DMS114 treated with DMSO at 0.1 percent for 48 hours (cell line): ENCODE measurements around the gene GLRX2.
"Not testable (repeated sequence)": the region's sequence is repeated elsewhere in the genome, so short reads cannot be mapped to it uniquely, and the experiment has no call there.

Experiments
- DNase-seq: peaks from one replicate; lab custom pipeline; 2025; ENCODE audit not compliant: unreplicated experiment; lab: John Stamatoyannopoulos, UW

The GLRX2 gene

GRCh38 chr1:193104907-193105820 lies at the start of gene GLRX2:
Gene GLRX2 (minus strand): TSS chr1:193105414. CDS start chr1:193105382, 32 bp downstream.
- peak; percentile 82 for DNase-seq

- no peak for DNase-seq
These were observed 39.8 kb upstream of the GLRX2 start for GRCh38 chr1:193144999-193145398.

GRCh38 chr1:193144361-193144938 lies 39.2 kb upstream of the GLRX2 start:
- DNase-seq: no peak

GRCh38 chr1:193143285-193143684 lies 38.1 kb upstream of the GLRX2 start:
- peak; percentile 16 for DNase-seq

GRCh38 chr1:193142409-193142808 lies 37.2 kb upstream of the GLRX2 start:
- no peak for DNase-seq

GRCh38 chr1:193141804-193142203 lies 36.6 kb upstream of the GLRX2 start:
- no peak for DNase-seq

- DNase-seq: no peak
These were observed 35.0 kb upstream of the GLRX2 start for GRCh38 chr1:193140254-193140653.

GRCh38 chr1:193131266-193131860 lies 26.1 kb upstream of the GLRX2 start:
- DNase-seq: no peak

- DNase-seq: no peak
These were observed 20.2 kb upstream of the GLRX2 start for GRCh38 chr1:193125369-193125768.

GRCh38 chr1:193123751-193124150 lies 18.5 kb upstream of the GLRX2 start:
- no peak for DNase-seq

- DNase-seq: peak; percentile 92
These were observed 16.7 kb upstream of the GLRX2 start, which contains the start of gene CDC73 for GRCh38 chr1:193121616-193122593. Gene CDC73 (plus strand): TSS chr1:193122031. CDS start chr1:193122201, 170 bp downstream.

- DNase-seq: no peak
These were observed 15.5 kb upstream of the GLRX2 start for GRCh38 chr1:193120604-193121166.

- no peak for DNase-seq
These were observed 13.9 kb upstream of the GLRX2 start for GRCh38 chr1:193118803-193119730.

GRCh38 chr1:193118194-193118593 lies 13.0 kb upstream of the GLRX2 start:
- DNase-seq: no peak

- not testable (repeated sequence) for DNase-seq
These were observed 12.0 kb upstream of the GLRX2 start for GRCh38 chr1:193117167-193117566.

GRCh38 chr1:193115629-193116227 lies 10.5 kb upstream of the GLRX2 start:
- DNase-seq: no peak

GRCh38 chr1:193114485-193115095 lies 9.4 kb upstream of the GLRX2 start:
- no peak for DNase-seq

GRCh38 chr1:193113992-193114332 lies 8.7 kb upstream of the GLRX2 start:
- DNase-seq: no peak
